Measurements from ENCODE around the gene CCDC40. TPM values are rescaled to one million over a fixed set of nuclear protein-coding genes. Genes with fewer than 3 reads are reported as not detected.

The CCDC40 gene
- total and polyA plus RNA-seq, 2 donors (not counting 1 experiment from before 2014, with no cell fraction given) = 0.63 to 3.2 TPM

DNA sequence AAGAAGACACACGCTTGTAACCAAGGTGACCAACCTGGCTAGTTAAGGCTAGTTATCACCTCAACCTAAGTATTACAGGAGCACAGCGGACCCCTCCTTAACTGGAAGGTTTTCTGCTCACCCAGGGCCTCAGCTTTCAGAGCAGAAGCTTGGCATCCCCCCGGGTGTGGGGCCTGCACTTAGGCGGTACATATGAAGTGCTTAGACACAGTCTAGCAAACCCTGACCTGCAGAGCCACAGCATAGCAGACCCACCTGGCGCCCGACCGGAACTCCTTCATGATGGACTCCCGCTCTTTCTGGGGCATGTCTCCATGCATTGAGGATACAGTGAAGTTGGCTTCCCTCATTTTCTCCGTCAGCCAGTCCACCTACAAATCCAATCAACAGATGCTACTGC lies 100.7 kb downstream of the CCDC40 start:
- Histone ChIP-seq H3K4me1 (ENCODE audit: control insufficient read depth in 2 of 2, insufficient read depth in 2 of 2, low read length in 2 of 2) (no peaks in the 10 kb centered on the region), H3K27me3 (replicated peaks in 1 of 4; ENCODE audit: control extremely low read depth in 1 of 4, control insufficient read depth in 3 of 4, insufficient read depth in 4 of 4, low read length in 3 of 4) (no peaks in the 10 kb centered on the region), H3K9ac (ENCODE audit: low read length) (no peak overlapping the region), H3K79me2 (ENCODE audit: control insufficient read depth, insufficient read depth, low read length) (no peaks in the 10 kb centered on the region), H3K36me3 (replicated peaks in 1 of 2; ENCODE audit: control extremely low read depth in 1 of 2, control insufficient read depth in 1 of 2, extremely low read depth in 1 of 2, insufficient read depth in 2 of 2, low read length in 1 of 2) (peaks cover 3 to 88% of the 10 kb centered on the region in 2 experiments), H2AFZ (ENCODE audit: insufficient read depth, low read depth, low read length, poor library complexity, severe bottlenecking) (no peak overlapping the region), H3K9me3 (ENCODE audit: control extremely low read depth in 1 of 3, control insufficient read depth in 2 of 3, insufficient read depth in 1 of 3, low read length in 2 of 3) (no peaks in the 10 kb centered on the region), H3K27ac (ENCODE audit: low read length in 2 of 2) (no peak overlapping the region), H4K20me1 (ENCODE audit: control insufficient read depth, insufficient read depth, low read length, poor library complexity, severe bottlenecking) (peaks cover 9% of the 10 kb centered on the region), H3K4me2 (replicated peaks; ENCODE audit: low read depth, low read length, poor library complexity, severe bottlenecking) (no peak overlapping the region), H3K4me3 (ENCODE audit: control extremely low read depth in 1 of 5, extremely low read depth in 1 of 5, insufficient read depth in 1 of 5, low read depth in 2 of 5, low read length in 4 of 5) (no peak overlapping the region)
- ChIA-PET POLR2A (no interaction called here), CTCF (no interaction called here)
- H3K4me3 Mint-ChIP-seq = no peak overlapping the region
- TF ChIP-seq, protein P1, sequence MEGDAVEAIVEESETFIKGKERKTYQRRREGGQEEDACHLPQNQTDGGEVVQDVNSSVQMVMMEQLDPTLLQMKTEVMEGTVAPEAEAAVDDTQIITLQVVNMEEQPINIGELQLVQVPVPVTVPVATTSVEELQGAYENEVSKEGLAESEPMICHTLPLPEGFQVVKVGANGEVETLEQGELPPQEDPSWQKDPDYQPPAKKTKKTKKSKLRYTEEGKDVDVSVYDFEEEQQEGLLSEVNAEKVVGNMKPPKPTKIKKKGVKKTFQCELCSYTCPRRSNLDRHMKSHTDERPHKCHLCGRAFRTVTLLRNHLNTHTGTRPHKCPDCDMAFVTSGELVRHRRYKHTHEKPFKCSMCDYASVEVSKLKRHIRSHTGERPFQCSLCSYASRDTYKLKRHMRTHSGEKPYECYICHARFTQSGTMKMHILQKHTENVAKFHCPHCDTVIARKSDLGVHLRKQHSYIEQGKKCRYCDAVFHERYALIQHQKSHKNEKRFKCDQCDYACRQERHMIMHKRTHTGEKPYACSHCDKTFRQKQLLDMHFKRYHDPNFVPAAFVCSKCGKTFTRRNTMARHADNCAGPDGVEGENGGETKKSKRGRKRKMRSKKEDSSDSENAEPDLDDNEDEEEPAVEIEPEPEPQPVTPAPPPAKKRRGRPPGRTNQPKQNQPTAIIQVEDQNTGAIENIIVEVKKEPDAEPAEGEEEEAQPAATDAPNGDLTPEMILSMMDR (IDR thresholded peaks at IDR 0.05) = no peak
- TF ChIP-seq EZH2 (IDR thresholded peaks at IDR 0.05; ENCODE audit: borderline replicate concordance, insufficient read depth, low read depth, low read length, poor library complexity, severe bottlenecking) = no peak
- intact Hi-C loops (cut with micrococcal nuclease) = no loop called here
- H3K4me1 Mint-ChIP-seq = no peaks in the 10 kb centered on the region
- WGBS (ENCODE audit: insufficient coverage) = 94% methylated on average over 4 of the region's 9 CpGs
- ATAC-seq (ENCODE audit: low read depth) (no peak), DNase-seq (no peak)
- H3K27ac Mint-ChIP-seq = no peak overlapping the region
- no peaks in the 10 kb centered on the region for H3K9me3 Mint-ChIP-seq (ENCODE audit: insufficient read depth)
- H3K27me3 Mint-ChIP-seq = no peaks in the 10 kb centered on the region

DNA sequence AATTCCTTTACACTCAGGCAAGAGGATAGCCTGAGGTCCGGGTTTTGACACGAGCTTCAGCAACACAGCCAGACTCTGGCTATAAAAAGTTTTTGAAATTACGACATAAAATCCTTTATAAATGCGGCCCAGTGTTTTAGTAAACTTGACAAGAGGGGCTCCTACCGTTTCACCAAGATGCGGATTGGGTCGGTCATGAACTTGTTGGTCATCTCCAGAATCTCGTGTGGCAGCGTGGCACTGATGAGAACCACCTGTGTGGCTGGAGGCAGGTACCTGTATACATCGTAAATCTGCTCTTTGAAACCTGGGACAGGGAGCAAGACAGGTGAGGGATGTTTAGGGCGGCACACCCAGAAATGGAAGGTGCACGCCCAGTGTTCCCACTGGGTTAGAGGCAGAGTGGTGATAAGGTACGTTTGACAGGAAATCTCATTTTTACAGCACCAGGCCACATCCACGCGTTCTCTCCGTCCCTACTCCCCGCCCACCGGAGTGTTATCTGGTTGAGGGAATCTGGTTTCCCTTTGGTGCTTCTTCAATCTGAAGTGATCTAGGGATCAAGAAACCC lies 102.5 kb downstream of the CCDC40 start:
- H4K20me1 ChIP-seq (ENCODE audit: control insufficient read depth, insufficient read depth, low read length, poor library complexity, severe bottlenecking) = peaks cover 25% of the 10 kb centered on the region
- no peaks in the 10 kb centered on the region for H3K27me3 ChIP-seq (replicated peaks in 1 of 4; ENCODE audit: control extremely low read depth in 1 of 4, control insufficient read depth in 3 of 4, insufficient read depth in 4 of 4, low read length in 3 of 4)
- H3K9ac ChIP-seq (ENCODE audit: low read length) = no peak overlapping the region
- H3K27ac Mint-ChIP-seq = no peak overlapping the region
- intact Hi-C loops (cut with micrococcal nuclease) = no loop called here
- ATAC-seq (ENCODE audit: low read depth) (no peak), DNase-seq (no peak)
- TF ChIP-seq, protein P1 (IDR thresholded peaks at IDR 0.05) = no peak
- TF ChIP-seq EZH2 (IDR thresholded peaks at IDR 0.05; ENCODE audit: borderline replicate concordance, insufficient read depth, low read depth, low read length, poor library complexity, severe bottlenecking) = no peak
- no peaks in the 10 kb centered on the region for H3K9me3 ChIP-seq (ENCODE audit: control extremely low read depth in 1 of 3, control insufficient read depth in 2 of 3, insufficient read depth in 1 of 3, low read length in 2 of 3)
- peaks cover under 1 to 2% of the 10 kb centered on the region in 2 donors for H3K4me1 ChIP-seq (ENCODE audit: control insufficient read depth in 2 of 2, insufficient read depth in 2 of 2, low read length in 2 of 2)
- POLR2A ChIA-PET = no interaction called here
- no peak overlapping the region for H3K27ac ChIP-seq (ENCODE audit: low read length in 2 of 2)
- H3K4me1 Mint-ChIP-seq = peaks cover 1% of the 10 kb centered on the region
- peaks cover 16% of the 10 kb centered on the region for H3K79me2 ChIP-seq (ENCODE audit: control insufficient read depth, insufficient read depth, low read length)
- WGBS (ENCODE audit: insufficient coverage) = 100% methylated on average over 10 of the region's 18 CpGs
- H3K9me3 Mint-ChIP-seq (ENCODE audit: insufficient read depth) = no peaks in the 10 kb centered on the region
- no peak overlapping the region for H3K4me2 ChIP-seq (replicated peaks; ENCODE audit: low read depth, low read length, poor library complexity, severe bottlenecking)
- H2AFZ ChIP-seq (ENCODE audit: insufficient read depth, low read depth, low read length, poor library complexity, severe bottlenecking) = no peak overlapping the region
- CTCF ChIA-PET = no interaction called here
- peaks cover 3 to 95% of the 10 kb centered on the region in 2 experiments for H3K36me3 ChIP-seq (replicated peaks in 1 of 2; ENCODE audit: control extremely low read depth in 1 of 2, control insufficient read depth in 1 of 2, extremely low read depth in 1 of 2, insufficient read depth in 2 of 2, low read length in 1 of 2)
- no peak overlapping the region for H3K4me3 ChIP-seq (ENCODE audit: control extremely low read depth in 1 of 5, extremely low read depth in 1 of 5, insufficient read depth in 1 of 5, low read depth in 2 of 5, low read length in 4 of 5)
- H3K27me3 Mint-ChIP-seq = no peaks in the 10 kb centered on the region
- no peak overlapping the region for H3K4me3 Mint-ChIP-seq

Measured in B cell (primary cell).